ENCODE measurements around the gene NUDT11.
"Not testable (repeated sequence)": the region's sequence is repeated elsewhere in the genome, so short reads cannot be mapped to it uniquely, and the experiment has no call there.

Gene NUDT11

GRCh38 chrX:51494409-51494808 is 2.0 kb downstream of the NUDT11 start:
- Histone ChIP-seq H3K27me3 (ENCODE audit: control insufficient read depth, low read length) (no peaks in the 10 kb centered on the region), H3K9me3 (ENCODE audit: control insufficient read depth, insufficient read depth, low read length) (no peaks in the 10 kb centered on the region), H3K9me2 (replicated peaks; ENCODE audit: control insufficient read depth, low read length) (no peaks in the 10 kb centered on the region), H3K79me2 (ENCODE audit: control insufficient read depth, low read length) (no peaks in the 10 kb centered on the region), H3F3A (ENCODE audit: control insufficient read depth, insufficient read depth) (no peaks in the 10 kb centered on the region), H3K27ac (ENCODE audit: low read depth, low read length) (no peak overlapping the region), H3K4me3 (ENCODE audit: low read length) (peak overlapping the region; percentile 20; the same call in 1 of the 2 replicates), H3K4me2 (ENCODE audit: low read length) (peak overlapping the region; percentile 67), H4K20me1 (ENCODE audit: control insufficient read depth, insufficient read depth, low read depth, low read length) (no peaks in the 10 kb centered on the region), H3K36me3 (ENCODE audit: control insufficient read depth, low read length) (no peaks in the 10 kb centered on the region), H3K4me1 (ENCODE audit: control insufficient read depth, low read length) (peaks cover 19% of the 10 kb centered on the region)
- TF ChIP-seq EZH2phosphoT487 (IDR thresholded peaks at IDR 0.05; ENCODE audit: borderline replicate concordance, low read length): no peak
- TF ChIP-seq, protein P1, sequence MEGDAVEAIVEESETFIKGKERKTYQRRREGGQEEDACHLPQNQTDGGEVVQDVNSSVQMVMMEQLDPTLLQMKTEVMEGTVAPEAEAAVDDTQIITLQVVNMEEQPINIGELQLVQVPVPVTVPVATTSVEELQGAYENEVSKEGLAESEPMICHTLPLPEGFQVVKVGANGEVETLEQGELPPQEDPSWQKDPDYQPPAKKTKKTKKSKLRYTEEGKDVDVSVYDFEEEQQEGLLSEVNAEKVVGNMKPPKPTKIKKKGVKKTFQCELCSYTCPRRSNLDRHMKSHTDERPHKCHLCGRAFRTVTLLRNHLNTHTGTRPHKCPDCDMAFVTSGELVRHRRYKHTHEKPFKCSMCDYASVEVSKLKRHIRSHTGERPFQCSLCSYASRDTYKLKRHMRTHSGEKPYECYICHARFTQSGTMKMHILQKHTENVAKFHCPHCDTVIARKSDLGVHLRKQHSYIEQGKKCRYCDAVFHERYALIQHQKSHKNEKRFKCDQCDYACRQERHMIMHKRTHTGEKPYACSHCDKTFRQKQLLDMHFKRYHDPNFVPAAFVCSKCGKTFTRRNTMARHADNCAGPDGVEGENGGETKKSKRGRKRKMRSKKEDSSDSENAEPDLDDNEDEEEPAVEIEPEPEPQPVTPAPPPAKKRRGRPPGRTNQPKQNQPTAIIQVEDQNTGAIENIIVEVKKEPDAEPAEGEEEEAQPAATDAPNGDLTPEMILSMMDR (IDR thresholded peaks at IDR 0.05; ENCODE audit: low read depth, low read length, poor library complexity, severe bottlenecking): peak; percentile 26

DNA sequence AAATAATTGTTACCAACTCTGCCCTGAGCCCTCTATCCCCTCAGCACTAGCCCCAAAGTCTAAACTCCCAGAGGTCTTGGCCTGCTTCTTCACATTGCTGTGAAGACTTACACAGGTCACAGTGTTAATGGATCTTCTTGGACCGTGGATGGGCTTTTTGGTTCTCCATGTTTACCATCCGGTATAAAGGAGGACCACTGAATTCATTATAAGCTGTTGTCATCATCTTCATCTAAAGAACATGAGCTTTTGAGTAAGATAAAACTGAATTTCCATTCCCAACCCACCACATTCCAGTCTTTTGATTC is 8.5 kb downstream of the NUDT11 start:
- Histone ChIP-seq H3K4me2 (ENCODE audit: low read length) (no peak overlapping the region), H3K4me3 (ENCODE audit: low read length) (no peak overlapping the region), H3K4me1 (ENCODE audit: control insufficient read depth, low read length) (peaks cover 11% of the 10 kb centered on the region), H3K36me3 (ENCODE audit: control insufficient read depth, low read length) (no peaks in the 10 kb centered on the region), H3F3A (ENCODE audit: control insufficient read depth, insufficient read depth) (no peaks in the 10 kb centered on the region), H4K20me1 (ENCODE audit: control insufficient read depth, insufficient read depth, low read depth, low read length) (no peaks in the 10 kb centered on the region), H3K27me3 (ENCODE audit: control insufficient read depth, low read length) (no peaks in the 10 kb centered on the region), H3K79me2 (ENCODE audit: control insufficient read depth, low read length) (no peaks in the 10 kb centered on the region), H3K9me3 (ENCODE audit: control insufficient read depth, insufficient read depth, low read length) (no peaks in the 10 kb centered on the region), H3K9me2 (replicated peaks; ENCODE audit: control insufficient read depth, low read length) (no peaks in the 10 kb centered on the region), H3K27ac (ENCODE audit: low read depth, low read length) (no peak overlapping the region)
- TF ChIP-seq, protein P1 (IDR thresholded peaks at IDR 0.05; ENCODE audit: low read depth, low read length, poor library complexity, severe bottlenecking): no peak
- TF ChIP-seq EZH2phosphoT487 (IDR thresholded peaks at IDR 0.05; ENCODE audit: borderline replicate concordance, low read length): no peak

DNA sequence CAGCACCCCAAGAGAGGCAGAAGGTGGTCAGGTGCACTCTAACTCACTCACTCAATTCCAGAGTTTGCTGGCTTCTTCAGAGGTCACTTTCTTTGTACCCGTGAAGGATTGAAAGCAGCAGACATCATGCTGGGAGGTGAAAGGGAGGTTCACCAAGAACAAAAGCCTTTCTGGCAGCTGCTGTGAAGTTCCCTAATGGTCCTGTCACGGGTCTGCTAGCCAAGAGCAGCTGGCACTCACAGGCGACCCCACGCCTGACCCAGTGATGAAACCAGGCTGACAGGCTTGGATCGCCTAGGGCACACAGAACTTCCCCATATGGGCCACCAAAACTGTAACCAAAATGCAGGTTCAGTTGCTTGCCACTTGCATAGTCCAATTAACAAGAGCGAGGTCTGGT is 11.8 kb downstream of the NUDT11 start:
- Histone ChIP-seq H4K20me1 (ENCODE audit: control insufficient read depth, insufficient read depth, low read depth, low read length) (no peaks in the 10 kb centered on the region), H3K27ac (ENCODE audit: low read depth, low read length) (no peak overlapping the region), H3K9me2 (replicated peaks; ENCODE audit: control insufficient read depth, low read length) (no peaks in the 10 kb centered on the region), H3K9me3 (ENCODE audit: control insufficient read depth, insufficient read depth, low read length) (no peaks in the 10 kb centered on the region), H3K4me1 (ENCODE audit: control insufficient read depth, low read length) (no peaks in the 10 kb centered on the region), H3K27me3 (ENCODE audit: control insufficient read depth, low read length) (no peaks in the 10 kb centered on the region), H3F3A (ENCODE audit: control insufficient read depth, insufficient read depth) (no peaks in the 10 kb centered on the region), H3K79me2 (ENCODE audit: control insufficient read depth, low read length) (no peaks in the 10 kb centered on the region), H3K4me2 (ENCODE audit: low read length) (no peak overlapping the region), H3K36me3 (ENCODE audit: control insufficient read depth, low read length) (no peaks in the 10 kb centered on the region), H3K4me3 (ENCODE audit: low read length) (no peak overlapping the region)
- TF ChIP-seq EZH2phosphoT487 (IDR thresholded peaks at IDR 0.05; ENCODE audit: borderline replicate concordance, low read length): no peak
- TF ChIP-seq, protein P1 (IDR thresholded peaks at IDR 0.05; ENCODE audit: low read depth, low read length, poor library complexity, severe bottlenecking): no peak

DNA sequence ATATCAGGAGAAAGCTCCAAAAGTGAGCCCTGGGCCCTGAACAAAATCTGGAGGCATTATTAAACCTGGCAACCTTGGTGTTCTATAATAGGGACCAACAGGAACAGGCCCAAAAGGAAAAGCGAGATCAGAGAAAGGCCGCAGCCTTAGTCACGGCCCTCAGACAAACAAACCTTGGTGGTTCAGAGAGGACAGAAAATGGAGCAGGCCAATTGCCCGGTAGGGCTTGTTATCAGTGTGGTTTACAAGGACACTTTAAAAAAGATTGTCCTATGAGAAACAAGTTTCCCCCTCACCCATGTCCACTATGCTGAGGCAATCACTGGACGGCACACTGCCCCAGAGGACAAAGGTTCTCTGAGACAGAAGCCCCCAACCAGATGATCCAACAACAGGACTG is 14.0 kb downstream of the NUDT11 start:
- not testable (repeated sequence) for H4K20me1 ChIP-seq (ENCODE audit: control insufficient read depth, insufficient read depth, low read depth, low read length); H3K9me2 ChIP-seq (replicated peaks; ENCODE audit: control insufficient read depth, low read length); H3K9me3 ChIP-seq (ENCODE audit: control insufficient read depth, insufficient read depth, low read length); H3K4me2 ChIP-seq (ENCODE audit: low read length); H3K4me3 ChIP-seq (ENCODE audit: low read length); H3K27ac ChIP-seq (ENCODE audit: low read depth, low read length); H3K4me1 ChIP-seq (ENCODE audit: control insufficient read depth, low read length); H3K36me3 ChIP-seq (ENCODE audit: control insufficient read depth, low read length); H3K27me3 ChIP-seq (ENCODE audit: control insufficient read depth, low read length); H3K79me2 ChIP-seq (ENCODE audit: control insufficient read depth, low read length); H3F3A ChIP-seq (ENCODE audit: control insufficient read depth, insufficient read depth)
